Testis (tissue), 3 donors: ENCODE measurements around the gene ZDHHC7. TPM values are rescaled to one million over a fixed set of nuclear protein-coding genes. Genes with fewer than 3 reads are reported as not detected.

ENCODE experiments used
- DNase-seq: peaks from one replicate; pipeline ENCODE4 v3.0.0-alpha.2; 2019
- H3K27ac ChIP-seq, 2 donors: fragments of 200-600 bp; sonication (generic); one replicate each; pipeline ENCODE4 v1.5.1; 2019
- H3K27me3 ChIP-seq: fragments of 200-600 bp; sonication (generic); one replicate; pipeline ENCODE4 v1.5.1; 2019
- H3K36me3 ChIP-seq: fragments of 200-600 bp; sonication (generic); one replicate; pipeline ENCODE4 v1.5.1; 2017; ENCODE audit warnings: low read depth; ENCODE audit errors: missing control alignments
- H3K4me1 ChIP-seq: fragments of 200-600 bp; sonication (generic); one replicate; pipeline ENCODE4 v1.5.1; 2019
- H3K4me3 ChIP-seq, 2 donors: fragments of 200-600 bp; sonication (generic); one replicate each; pipeline ENCODE4 v1.5.1; 2017 to 2019
- H3K9me3 ChIP-seq: fragments of 200-600 bp; sonication (generic); one replicate; pipeline ENCODE4 v1.5.1; 2017
- CTCF ChIP-seq, 3 experiments: fragments of 450-650 bp in 2 of 3; fragments of 200-600 bp in 1 of 3; sonication (generic) in 1 of 3; IDR thresholded peaks; one replicate each; pipeline ENCODE4 v1.5.1; 2016 to 2019; ENCODE audit warnings: antibody characterized with exemption in 3 of 3, mild to moderate bottlenecking in 2 of 3, moderate library complexity in 1 of 3
- POLR2A ChIP-seq: fragments of 450-650 bp; IDR thresholded peaks from one replicate; pipeline ENCODE4 v1.6.1; 2017; ENCODE audit warnings: antibody characterized with exemption, mild to moderate bottlenecking, moderate library complexity
- WGBS, 2 donors: methylation state at CpG; one replicate each; pipeline ENCODE4 v1.1.5; 2018; 5-methylcytosine and 5-hydroxymethylcytosine counted together
- intact Hi-C: fragments of 100-400 bp; cut with DNase I; formaldehyde crosslinking; loops from one replicate; pipeline ENCODE4 v1.15.1; 2023; ENCODE audit warnings: low total_unique reads
- polyA plus RNA-seq: library from polyadenylated mRNA; stranded (reverse); fragments of 350-450 nt; fragmentation: Illumina TruSeq; extraction: RNeasy Lipid Tissue Mini Kit (QIAGEN cat#74804); gene quantifications from one replicate; pipeline ENCODE4 v1.2.3, GENCODE V29; 2014; ENCODE audit warnings: low read depth, low replicate concordance; ENCODE audit not compliant: insufficient read depth
- total RNA-seq, 2 donors: library from RNA; depleted of rRNA; stranded (reverse); fragments of >200 nt; gene quantifications; one replicate each; pipeline ENCODE4 v1.2.3, GENCODE V29; 2016

The ZDHHC7 gene
- total and polyA plus RNA-seq, 3 donors from 2014 or later, result 29.4 to 42.7 (median 35.0) TPM

- DNase-seq, result peak; percentile 38
- Histone ChIP-seq H3K9me3 (no peaks in the 10 kb centered on the region), H3K27me3 (no peaks in the 10 kb centered on the region), H3K27ac (peak overlapping the region; percentile 48 to 78), H3K36me3 (no peaks in the 10 kb centered on the region), H3K4me3 (no peak overlapping the region), H3K4me1 (peaks cover 23% of the 10 kb centered on the region)
- intact Hi-C loops, result no loop called here
- TF ChIP-seq CTCF (IDR thresholded peaks at IDR 0.05), result no peak
- no peak for TF ChIP-seq POLR2A
- 60 to 73% methylated on average over 12 of the region's 12 CpGs for WGBS, 2 donors
Measured at GRCh38 chr16:85002608-85003007, 8.7 kb downstream of the ZDHHC7 start.

DNA sequence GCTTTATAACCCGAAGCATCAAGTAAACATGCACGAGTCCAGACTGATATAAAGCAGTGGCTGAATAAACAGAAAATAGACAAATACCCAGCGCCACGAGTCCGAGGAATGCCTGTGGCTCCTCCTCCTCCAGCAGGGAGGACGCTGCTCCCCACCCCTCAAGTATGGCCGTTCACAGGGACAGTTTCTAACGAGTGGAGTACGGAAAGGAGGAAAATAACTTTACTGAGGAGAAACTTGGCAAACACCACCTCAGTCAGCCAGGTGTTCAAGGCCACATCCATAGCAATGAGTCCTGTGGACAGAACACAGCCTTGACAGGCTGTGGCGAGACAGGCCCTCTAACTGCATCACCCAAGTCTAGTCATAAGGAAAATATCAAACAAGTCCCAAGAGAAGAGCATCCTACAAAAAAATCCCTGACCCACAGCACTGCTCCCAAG is 9.2 kb downstream of the ZDHHC7 start:
- H3K9me3 ChIP-seq, result no peaks in the 10 kb centered on the region
- H3K4me1 ChIP-seq, result peaks cover 23% of the 10 kb centered on the region
- H3K4me3 ChIP-seq, result no peak overlapping the region
- H3K27ac ChIP-seq, result peak overlapping the region; percentile 48 to 78
- no peaks in the 10 kb centered on the region for H3K27me3 ChIP-seq
- intact Hi-C loops, result no loop called here
- WGBS, 2 donors, result 40 to 52% methylated on average over 10 of the region's 10 CpGs
- DNase-seq, result no peak
- no peak for TF ChIP-seq CTCF (IDR thresholded peaks at IDR 0.05)
- H3K36me3 ChIP-seq, result no peaks in the 10 kb centered on the region

- DNase-seq, result no peak
- intact Hi-C loops, result no loop called here
- Histone ChIP-seq H3K9me3 (no peaks in the 10 kb centered on the region), H3K36me3 (no peaks in the 10 kb centered on the region), H3K27ac (no peak overlapping the region), H3K4me1 (peaks cover 23% of the 10 kb centered on the region), H3K27me3 (no peaks in the 10 kb centered on the region), H3K4me3 (no peak overlapping the region)
- 91 to 93% methylated on average over 11 of the region's 11 CpGs for WGBS, 2 donors
- TF ChIP-seq CTCF (IDR thresholded peaks at IDR 0.05) (no peak), POLR2A (no peak)
Measured at GRCh38 chr16:84999857-85000480, 11.4 kb downstream of the ZDHHC7 start.

- TF ChIP-seq POLR2A (no peak), CTCF (IDR thresholded peaks at IDR 0.05) (no peak)
- WGBS, 2 donors, result 74 to 84% methylated on average over 3 of the region's 3 CpGs
- Histone ChIP-seq H3K4me3 (no peak overlapping the region), H3K4me1 (peaks cover 23% of the 10 kb centered on the region), H3K27ac (no peak overlapping the region), H3K9me3 (no peaks in the 10 kb centered on the region), H3K36me3 (no peaks in the 10 kb centered on the region), H3K27me3 (no peaks in the 10 kb centered on the region)
- intact Hi-C loops, result no loop called here
- DNase-seq, result no peak
Measured at GRCh38 chr16:84999200-84999599, 12.1 kb downstream of the ZDHHC7 start.

DNA sequence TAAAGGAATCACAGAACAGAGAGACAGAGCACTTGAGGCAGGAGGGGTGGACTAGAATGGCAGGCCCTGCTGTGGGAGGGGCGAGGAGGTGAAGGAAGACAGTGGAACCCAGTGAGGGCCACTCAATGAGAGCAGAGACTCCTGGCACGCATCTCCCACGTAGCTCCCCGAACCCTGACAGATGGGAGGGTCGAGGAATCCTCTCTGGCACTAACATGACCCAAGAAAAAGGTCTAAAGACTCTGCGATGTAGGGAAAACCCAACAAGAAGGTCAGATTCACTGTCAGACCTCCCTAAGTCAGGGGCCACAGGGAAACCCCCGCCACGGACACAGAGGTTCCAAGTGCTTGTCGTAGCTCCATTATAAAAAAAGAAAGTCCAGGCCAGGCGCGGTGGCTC is 15.0 kb downstream of the ZDHHC7 start:
- no peaks in the 10 kb centered on the region for H3K27me3 ChIP-seq
- intact Hi-C loops, result no loop called here
- H3K4me3 ChIP-seq, result no peak overlapping the region
- no peak for DNase-seq
- WGBS, 2 donors, result 91 to 94% methylated on average over 11 of the region's 11 CpGs
- H3K36me3 ChIP-seq, result no peaks in the 10 kb centered on the region
- H3K9me3 ChIP-seq, result no peaks in the 10 kb centered on the region
- TF ChIP-seq POLR2A, result no peak
- no peak for TF ChIP-seq CTCF (IDR thresholded peaks at IDR 0.05)
- peaks cover 15% of the 10 kb centered on the region for H3K4me1 ChIP-seq
- no peak overlapping the region for H3K27ac ChIP-seq
